GM13977 (cell line): ENCODE results near the gene ACOT9.
"Not testable (repeated sequence)": the region's sequence is repeated elsewhere in the genome, so short reads cannot be mapped to it uniquely, and the experiment has no call there.

Experiments used
- DNase-seq: peaks from one replicate; pipeline ENCODE4 v3.0.0; 2012; ENCODE audit warnings: low spot score
- in situ Hi-C: fragments of 300-500 bp; cut with MboI; formaldehyde crosslinking; loops from one replicate; pipeline ENCODE4 v1.12.0; 2022; ENCODE audit warnings: low sequenced_read_pairs, low pct_unique_long_range_greater_than_20kb, mixed read lengths, inconsistent platforms; ENCODE audit not compliant: unreplicated experiment
- TF ChIP-seq, protein P1 (sequence below): IDR thresholded peaks from 2 replicates; pipeline ENCODE4 v1.5.1; 2012; ENCODE audit warnings: mild to moderate bottlenecking, control low read depth; ENCODE audit not compliant: insufficient read depth; ENCODE audit errors: extremely low read depth, missing control alignments

Gene ACOT9

DNA sequence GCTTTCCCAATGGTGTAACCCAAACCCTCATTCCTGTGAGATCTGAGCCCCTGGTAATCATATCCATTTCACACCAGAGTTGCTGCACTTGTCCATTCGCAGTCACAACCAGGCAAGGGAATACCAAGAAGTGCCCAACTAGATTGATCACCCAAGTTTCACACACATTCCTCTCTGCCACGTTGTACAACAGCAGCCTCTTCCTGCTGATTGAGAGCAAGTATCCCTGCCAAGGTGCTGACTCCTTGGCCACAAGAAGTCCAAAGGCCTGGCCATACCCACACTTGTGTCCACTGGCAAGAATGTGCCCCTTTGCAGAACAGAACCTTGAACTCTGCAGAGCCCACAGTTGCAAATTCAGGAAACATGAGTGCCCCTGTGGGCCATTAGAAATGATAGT is 6.5 kb upstream of the ACOT9 start:
- TF ChIP-seq, protein P1, sequence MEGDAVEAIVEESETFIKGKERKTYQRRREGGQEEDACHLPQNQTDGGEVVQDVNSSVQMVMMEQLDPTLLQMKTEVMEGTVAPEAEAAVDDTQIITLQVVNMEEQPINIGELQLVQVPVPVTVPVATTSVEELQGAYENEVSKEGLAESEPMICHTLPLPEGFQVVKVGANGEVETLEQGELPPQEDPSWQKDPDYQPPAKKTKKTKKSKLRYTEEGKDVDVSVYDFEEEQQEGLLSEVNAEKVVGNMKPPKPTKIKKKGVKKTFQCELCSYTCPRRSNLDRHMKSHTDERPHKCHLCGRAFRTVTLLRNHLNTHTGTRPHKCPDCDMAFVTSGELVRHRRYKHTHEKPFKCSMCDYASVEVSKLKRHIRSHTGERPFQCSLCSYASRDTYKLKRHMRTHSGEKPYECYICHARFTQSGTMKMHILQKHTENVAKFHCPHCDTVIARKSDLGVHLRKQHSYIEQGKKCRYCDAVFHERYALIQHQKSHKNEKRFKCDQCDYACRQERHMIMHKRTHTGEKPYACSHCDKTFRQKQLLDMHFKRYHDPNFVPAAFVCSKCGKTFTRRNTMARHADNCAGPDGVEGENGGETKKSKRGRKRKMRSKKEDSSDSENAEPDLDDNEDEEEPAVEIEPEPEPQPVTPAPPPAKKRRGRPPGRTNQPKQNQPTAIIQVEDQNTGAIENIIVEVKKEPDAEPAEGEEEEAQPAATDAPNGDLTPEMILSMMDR, result no peak
- no peak for DNase-seq
- in situ Hi-C loops, result no loop called here

DNA sequence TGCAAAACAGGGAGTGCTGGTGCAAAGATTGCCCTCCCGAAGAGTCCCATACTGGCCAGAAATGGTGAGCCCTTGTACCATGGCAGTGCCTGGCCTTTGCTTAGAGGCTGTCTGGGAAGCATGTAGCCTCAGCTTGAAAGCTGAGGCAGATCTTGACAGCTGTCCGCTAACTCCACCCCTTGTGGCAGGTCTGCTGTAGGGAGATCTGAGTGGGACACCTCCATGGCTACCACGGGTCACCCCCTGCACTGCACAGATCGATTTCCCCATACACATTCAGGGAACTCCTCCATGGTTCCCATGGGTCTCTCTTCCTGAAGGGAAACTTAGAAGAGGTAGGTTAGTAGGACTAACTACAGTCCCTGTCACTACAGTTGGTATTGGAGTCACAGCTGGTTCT is 6.1 kb upstream of the ACOT9 start:
- in situ Hi-C loops, result no loop called here
- no peak for DNase-seq
- TF ChIP-seq, protein P1, result no peak

DNA sequence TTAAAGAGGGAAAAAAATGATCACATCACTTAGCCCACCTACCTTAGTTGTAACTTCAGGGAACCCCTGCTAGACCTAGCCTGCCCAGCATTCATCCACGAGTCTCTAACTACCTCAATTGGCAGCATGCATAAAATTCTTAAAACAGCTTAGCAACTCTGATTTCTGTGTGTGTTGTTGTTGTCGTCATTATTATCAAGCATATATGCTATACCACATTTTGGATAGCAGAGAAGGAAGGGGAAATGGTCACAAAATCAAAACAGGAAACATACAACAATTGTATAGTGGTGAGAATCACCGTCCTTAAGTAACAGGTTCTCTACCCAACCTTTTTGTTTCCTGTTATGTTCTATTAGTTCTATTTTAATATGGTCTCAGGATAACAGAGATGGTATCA is 2.7 kb upstream of the ACOT9 start:
- in situ Hi-C loops, result no loop called here

DNA sequence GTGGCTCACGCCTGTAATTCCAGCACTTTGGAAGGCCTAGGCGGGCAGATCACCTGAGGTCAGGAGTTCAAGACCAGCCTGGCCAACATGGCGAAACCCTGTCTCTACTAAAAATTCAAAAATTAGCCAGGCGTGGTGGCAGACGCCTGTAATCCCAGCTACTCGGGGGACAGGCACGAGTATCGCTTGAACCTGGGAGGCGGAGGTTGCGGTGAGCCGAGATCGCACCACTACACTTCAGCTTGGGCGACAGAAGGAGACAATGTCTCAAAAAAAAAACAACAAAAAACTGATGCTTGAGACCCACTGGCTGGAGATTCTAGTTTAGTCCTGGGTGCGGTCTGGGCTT is 521 bp upstream of the ACOT9 start:
- DNase-seq, in situ Hi-C loops: not testable (repeated sequence)

More for the DNA sequence above, 2.7 kb upstream of the ACOT9 start:
- TF ChIP-seq, protein P1, result no peak
- no peak for DNase-seq

DNA sequence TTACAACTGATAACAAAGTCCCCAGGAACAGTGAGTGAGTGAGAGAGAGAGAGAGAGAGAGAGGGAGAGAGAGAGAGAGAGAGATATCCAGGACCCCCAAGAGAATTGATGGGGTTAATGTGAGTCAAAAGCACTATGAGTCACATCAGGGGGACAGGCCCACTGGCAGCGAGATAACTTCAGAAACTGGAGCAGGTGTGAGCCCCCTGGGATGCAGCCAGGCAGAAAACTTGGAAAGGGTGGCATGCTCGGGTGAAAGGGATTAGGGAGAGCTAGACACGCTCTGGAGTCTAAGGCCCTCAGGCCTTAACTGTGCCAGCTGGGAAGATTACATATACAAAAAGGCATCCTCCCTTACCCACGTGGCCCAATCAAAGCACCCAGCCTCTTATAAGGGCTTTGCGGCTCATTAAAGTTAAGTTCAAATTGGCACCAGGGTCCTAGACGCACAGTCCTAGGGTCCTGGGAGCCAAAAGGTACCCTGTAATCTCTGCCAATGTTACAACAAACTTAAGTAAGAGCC is 841 bp downstream of the ACOT9 start:
- in situ Hi-C loops, result no loop called here
- peak; percentile 36 for DNase-seq
- TF ChIP-seq, protein P1, result no peak

DNA sequence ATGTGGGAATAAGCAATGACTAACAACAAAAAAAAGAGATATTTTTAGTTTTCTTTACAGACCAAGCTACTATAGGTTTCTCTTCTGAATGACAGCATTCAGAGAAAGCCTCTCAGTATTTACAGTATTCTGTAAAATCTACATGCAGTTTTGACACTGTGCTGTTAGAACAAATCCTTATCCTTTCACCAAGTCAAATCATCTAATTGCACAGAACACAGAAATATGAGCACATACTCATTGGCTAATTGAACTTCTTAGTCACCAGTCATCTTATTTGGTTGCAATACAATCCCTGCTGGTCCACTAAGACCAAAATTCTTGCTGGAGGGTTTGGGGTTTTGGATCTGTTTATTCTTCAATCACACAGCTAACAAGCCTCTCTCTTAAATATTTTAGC is 5.7 kb downstream of the ACOT9 start:
- in situ Hi-C loops, result no loop called here
- no peak for DNase-seq
- TF ChIP-seq, protein P1, result no peak

DNA sequence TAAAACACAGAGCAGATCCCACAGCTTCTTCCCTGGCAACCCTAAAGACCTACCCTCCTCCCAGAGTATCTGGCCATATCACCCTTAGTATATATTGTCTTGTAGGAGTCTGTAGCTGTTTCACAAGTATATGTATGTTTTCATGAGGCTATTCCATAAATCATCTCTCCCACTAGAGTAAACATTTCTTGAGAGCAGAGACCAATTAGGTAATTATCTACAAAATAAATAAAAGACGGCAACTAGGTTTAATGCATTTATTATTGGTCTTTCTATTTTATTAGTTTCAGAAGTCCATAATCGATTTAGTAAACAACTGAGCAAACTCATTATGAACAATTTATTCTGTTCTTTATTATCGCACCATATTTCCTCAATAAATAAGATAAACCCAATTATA is 7.0 kb downstream of the ACOT9 start:
- no peak for DNase-seq
- TF ChIP-seq, protein P1, result no peak
- in situ Hi-C loops, result no loop called here
